T-helper 2 cell treated with Interferon-gamma antibody and Interleukin-4, amounts not matched to agents 100 ng/mL and 5 ng/mL, for 36 hours (primary cell): ENCODE results near the gene C8G. TPM values are rescaled to one million over a fixed set of nuclear protein-coding genes. Genes with fewer than 3 reads are reported as not detected.

Experiments used
- intact Hi-C: fragments of 100-400 bp; cut with micrococcal nuclease; formaldehyde crosslinking; loops from one replicate; pipeline ENCODE4 v1.15.1; 2023
- total RNA-seq: library from RNA; stranded (reverse); gene quantifications from 2 replicates; pipeline ENCODE4 v1.2.3, GENCODE V29; 2022

C8G gene
- total RNA-seq, 1 donor from 2014 or later = 2.3 TPM

- intact Hi-C loops = no loop called here
Measured at GRCh38 chr9:136920069-136920468, 25.0 kb upstream of the C8G start.

- intact Hi-C loops = no loop called here
Measured at GRCh38 chr9:136920734-136921231, 24.3 kb upstream of the C8G start.

- intact Hi-C loops = no loop called here
Measured at GRCh38 chr9:136921307-136921706, 23.7 kb upstream of the C8G start.

GRCh38 chr9:136921718-136922117 is 23.3 kb upstream of the C8G start:
- intact Hi-C loops = no loop called here

GRCh38 chr9:136922540-136922939 is 22.5 kb upstream of the C8G start:
- intact Hi-C loops = no loop called here

GRCh38 chr9:136923881-136924280 is 21.2 kb upstream of the C8G start:
- intact Hi-C loops = no loop called here

DNA sequence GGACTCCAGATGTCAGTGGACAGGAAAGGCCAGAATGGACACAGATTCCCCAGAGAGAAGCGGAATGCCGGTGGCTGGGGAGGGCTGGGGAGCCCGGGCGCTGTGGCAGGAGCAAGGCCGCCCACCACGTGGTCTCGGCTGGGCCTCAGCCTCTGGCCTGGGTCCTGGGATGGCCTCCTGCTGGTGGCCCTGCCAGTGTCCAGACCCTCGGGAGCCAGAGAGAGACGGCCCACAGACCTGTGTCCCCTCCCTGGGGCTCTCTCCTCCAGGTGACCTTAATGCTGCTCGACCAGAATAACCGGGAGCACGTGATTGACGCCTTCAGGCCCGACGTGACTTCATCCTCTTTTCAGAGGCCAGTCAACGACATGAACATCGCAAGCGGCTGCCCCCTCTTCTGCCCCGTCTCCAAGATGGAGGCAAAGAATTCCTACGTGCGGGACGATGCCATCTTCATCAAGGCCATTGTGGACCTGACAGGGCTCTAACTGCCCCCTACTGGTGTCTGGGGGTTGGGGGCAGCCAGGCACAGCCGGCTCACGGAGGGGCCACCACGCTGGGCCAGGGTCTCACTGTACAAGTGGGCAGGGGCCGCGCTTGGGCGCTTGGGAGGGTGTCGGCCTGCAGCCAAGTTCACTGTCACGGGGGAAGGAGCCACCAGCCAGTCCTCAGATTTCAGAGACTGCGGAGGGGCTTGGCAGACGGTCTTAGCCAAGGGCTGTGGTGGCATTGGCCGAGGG is 19.5 kb upstream of the C8G start:
- intact Hi-C loops = no loop called here

DNA sequence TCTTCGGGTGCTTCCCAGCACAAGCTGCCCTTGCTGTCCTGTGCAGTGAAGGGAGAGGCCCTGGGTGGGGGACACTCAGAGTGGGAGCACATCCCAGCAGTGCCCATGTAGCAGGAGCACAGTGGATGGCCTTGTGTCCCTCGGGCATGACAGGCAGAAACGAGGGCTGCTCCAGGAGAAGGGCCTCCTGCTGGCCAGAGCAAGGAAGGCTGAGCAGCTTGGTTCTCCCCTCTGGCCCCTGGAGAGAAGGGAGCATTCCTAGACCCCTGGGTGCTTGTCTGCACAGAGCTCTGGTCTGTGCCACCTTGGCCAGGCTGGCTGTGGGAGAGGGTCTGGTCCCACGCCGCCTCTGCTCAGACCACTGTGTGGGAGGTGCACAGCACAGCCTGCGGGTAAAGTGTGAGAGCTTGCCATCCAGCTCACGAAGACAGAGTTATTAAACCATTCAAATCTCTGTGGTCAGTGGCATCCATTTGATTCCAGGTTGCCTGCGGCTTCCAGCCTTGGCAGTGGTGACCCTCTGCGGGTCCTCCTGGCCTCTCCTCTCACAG is 18.8 kb upstream of the C8G start:
- intact Hi-C loops = no loop called here

GRCh38 chr9:136926749-136927148 is 18.3 kb upstream of the C8G start:
- intact Hi-C loops = no loop called here

GRCh38 chr9:136927343-136928271 is 17.4 kb upstream of the C8G start:
- intact Hi-C loops = no loop called here

- intact Hi-C loops = no loop called here
Measured at GRCh38 chr9:136928591-136928990, 16.5 kb upstream of the C8G start.

DNA sequence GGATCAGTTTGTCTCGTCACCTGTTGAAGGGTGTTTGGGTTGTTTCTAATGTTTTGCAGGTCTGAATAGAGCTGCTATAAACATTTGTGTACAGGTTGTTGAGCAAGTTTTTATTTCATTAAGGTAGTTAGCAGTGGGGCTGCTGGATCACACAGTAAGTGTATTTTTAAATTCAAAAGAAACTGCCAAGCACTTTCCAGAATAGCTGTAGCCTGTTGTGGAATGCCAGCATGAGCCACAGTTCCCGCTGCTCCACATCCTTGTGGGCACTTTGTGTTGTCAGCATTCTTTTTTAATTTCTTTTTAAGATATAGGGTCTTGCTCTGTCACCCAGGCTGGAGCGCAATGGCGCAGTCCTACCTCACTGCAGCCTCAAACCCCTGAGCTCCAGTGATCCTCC is 15.0 kb upstream of the C8G start:
- intact Hi-C loops = no loop called here

DNA sequence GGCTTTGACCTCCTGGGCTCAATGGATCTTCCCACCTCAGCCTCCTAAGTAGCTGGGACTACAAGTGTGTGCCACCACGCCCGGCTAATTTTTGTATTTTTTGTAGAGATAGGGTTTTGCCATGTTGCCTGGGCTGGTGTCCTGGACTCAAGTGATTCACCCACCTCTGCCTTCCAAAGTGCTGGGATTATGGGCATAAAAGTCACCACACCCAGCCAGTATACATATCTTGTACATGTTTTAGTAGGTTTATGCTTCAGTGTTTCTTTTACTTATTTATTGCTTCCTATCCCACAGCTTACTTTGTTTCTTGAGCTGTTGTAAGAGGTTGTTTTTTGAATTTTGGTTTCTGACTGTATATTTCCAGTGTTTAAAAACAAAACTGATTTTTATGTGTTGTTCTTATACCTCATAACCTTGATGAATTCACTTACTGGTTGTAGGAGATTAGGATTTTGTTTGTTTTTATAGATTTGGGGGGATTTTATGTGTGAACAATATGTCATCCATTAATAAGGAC is 13.4 kb upstream of the C8G start:
- intact Hi-C loops = no loop called here

DNA sequence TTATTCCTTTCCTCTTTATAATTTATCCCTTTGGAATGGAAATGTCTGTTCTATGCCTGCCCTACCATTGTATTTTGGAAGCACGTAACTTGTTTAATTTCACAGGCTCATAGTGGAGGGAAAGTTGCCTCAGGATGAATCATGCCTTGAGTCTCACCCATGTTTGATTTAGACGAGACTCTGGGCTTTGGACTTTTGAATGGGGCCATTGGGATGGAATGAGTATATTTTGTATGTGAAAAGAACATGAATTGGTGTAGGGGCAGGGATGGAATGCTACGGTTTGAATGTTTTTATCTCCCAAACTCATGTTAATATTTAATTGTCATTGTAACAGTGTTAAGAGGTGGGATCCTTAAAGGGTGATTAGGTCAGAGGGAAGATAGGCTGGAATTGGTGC is 10.8 kb upstream of the C8G start:
- intact Hi-C loops = no loop called here

- intact Hi-C loops = no loop called here
Measured at GRCh38 chr9:136935651-136936050, 9.4 kb upstream of the C8G start.

GRCh38 chr9:136936645-136937170 is 8.3 kb upstream of the C8G start:
- intact Hi-C loops = no loop called here

DNA sequence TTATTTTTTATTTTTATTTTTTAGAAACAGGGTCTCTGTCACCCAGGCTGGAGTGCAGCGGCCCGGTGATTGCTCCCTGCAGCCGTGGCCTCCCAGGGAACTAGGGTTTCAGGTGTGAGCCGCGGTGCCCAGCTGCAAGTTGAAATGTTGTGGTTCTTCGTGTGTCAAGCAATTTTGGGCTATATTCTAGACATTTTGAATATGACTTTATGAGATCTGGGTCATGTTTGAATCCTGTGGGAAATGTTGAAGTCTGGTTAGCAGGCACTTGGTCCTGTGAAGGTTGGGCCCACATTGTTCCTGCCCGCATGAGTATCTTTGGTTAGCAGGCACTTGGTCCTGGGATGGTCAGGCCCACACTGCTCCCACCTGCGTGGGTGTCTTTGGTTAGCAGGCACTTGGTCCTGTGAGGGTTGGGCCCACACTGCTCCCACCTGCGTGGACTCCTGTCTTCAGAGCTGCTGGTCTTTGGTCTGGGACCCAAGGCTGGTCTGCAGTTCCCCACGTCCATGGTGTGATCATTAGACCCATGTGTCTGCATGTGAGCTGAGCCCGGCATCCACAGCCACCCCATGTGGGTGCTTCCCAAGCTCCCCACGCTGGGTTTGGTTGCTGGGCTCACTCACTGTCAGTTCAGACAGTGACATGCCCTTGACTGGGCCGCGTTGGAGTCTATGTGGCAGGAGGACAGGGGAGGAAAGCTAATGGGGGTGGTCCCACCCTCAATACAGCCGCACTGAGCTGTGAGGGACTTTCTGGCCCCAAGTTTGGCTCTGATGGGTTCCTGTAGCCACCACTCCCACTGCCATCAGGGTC is 7.6 kb upstream of the C8G start:
- intact Hi-C loops = no loop called here

- intact Hi-C loops = no loop called here
Measured at GRCh38 chr9:136939431-136939995, 5.5 kb upstream of the C8G start.

GRCh38 chr9:136939996-136940525 is 5.0 kb upstream of the C8G start:
- intact Hi-C loops = loop anchor here (5.0 kb wide), 1 partner anchor 148 kb away; the partner anchor contains the start of gene TMEM141
